ENCODE data around the gene HMGCL. TPM values are rescaled to one million over a fixed set of nuclear protein-coding genes. Genes with fewer than 3 reads are reported as not detected.

HMGCL gene
- 33.7 and 35.8 TPM in 2 replicates for total RNA-seq (ENCODE audit: low replicate concordance)
- long read RNA-seq, transcript HMGCL-203 (9 exons, 1,600 nt) = major isoform, 191 of 216 reads
- long read RNA-seq, partial matches to known transcripts = 5 of 216 reads
- long read RNA-seq, other reads (novel, unspliced or antisense) = 17 of 216 reads

DNA sequence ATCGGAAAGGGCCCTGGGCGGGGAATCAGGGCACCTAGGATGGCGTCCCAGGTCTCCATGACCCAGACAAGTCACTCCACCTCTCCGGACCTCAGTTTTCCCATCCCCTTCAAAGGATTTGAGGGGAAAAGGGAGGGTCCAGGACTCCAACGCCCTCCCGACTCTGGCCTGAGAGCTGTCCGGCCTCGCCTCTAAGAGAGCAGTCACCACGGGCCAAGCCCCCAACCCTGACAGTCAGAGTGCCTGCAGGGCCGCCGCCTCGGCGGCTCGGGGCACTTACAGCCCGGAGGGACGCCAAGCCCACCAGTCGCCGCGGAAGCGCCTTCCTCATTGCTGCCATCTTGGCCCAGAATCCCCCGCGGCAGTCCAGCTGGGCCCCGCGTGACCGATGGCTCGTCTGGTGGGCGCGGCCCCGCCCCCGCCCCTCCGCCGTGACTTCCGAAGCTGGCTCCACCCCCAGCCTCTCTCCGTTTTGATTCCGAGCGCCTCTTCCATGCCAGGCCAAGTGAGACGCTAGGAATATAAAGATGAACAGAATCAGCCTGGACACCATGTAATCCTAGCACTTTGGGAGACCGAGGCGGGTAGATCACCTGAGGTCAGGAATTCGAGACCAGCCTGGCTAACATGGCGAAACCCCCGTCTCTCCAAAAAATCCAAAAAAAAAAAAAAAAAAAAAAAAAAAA, at the start of gene HMGCL:
Gene HMGCL, minus strand, starts transcription at position 354 of the 686 bp plus-strand sequence. Its CDS starts 14 bp downstream, at position 340.
- H3K27ac Mint-ChIP-seq = peak within 1 kb of the TSS; percentile 89
- no peaks in the 10 kb centered on the region for H3K36me3 Mint-ChIP-seq
- peak within 1 kb of the TSS; percentile 96 for H3K4me3 Mint-ChIP-seq
- TF ChIP-seq, protein P1, sequence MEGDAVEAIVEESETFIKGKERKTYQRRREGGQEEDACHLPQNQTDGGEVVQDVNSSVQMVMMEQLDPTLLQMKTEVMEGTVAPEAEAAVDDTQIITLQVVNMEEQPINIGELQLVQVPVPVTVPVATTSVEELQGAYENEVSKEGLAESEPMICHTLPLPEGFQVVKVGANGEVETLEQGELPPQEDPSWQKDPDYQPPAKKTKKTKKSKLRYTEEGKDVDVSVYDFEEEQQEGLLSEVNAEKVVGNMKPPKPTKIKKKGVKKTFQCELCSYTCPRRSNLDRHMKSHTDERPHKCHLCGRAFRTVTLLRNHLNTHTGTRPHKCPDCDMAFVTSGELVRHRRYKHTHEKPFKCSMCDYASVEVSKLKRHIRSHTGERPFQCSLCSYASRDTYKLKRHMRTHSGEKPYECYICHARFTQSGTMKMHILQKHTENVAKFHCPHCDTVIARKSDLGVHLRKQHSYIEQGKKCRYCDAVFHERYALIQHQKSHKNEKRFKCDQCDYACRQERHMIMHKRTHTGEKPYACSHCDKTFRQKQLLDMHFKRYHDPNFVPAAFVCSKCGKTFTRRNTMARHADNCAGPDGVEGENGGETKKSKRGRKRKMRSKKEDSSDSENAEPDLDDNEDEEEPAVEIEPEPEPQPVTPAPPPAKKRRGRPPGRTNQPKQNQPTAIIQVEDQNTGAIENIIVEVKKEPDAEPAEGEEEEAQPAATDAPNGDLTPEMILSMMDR (conservative IDR thresholded peaks at IDR 0.05) = no peak
- no peaks in the 10 kb centered on the region for H3K9me3 Mint-ChIP-seq
- peaks cover 10% of the 10 kb centered on the region for H3K4me1 Mint-ChIP-seq (ENCODE audit: unreplicated experiment)
- H3K27me3 Mint-ChIP-seq = no peaks in the 10 kb centered on the region
- peak; percentile 92 for DNase-seq (ENCODE audit: extremely low spot score, unreplicated experiment)

- no peak overlapping the region for H3K27ac Mint-ChIP-seq
- no peaks in the 10 kb centered on the region for H3K36me3 Mint-ChIP-seq
- no peak overlapping the region for H3K4me3 Mint-ChIP-seq
- peaks cover 18% of the 10 kb centered on the region for H3K27me3 Mint-ChIP-seq
- no peak for DNase-seq (ENCODE audit: extremely low spot score, unreplicated experiment)
- peaks cover 5% of the 10 kb centered on the region for H3K4me1 Mint-ChIP-seq (ENCODE audit: unreplicated experiment)
- no peaks in the 10 kb centered on the region for H3K9me3 Mint-ChIP-seq
- TF ChIP-seq, protein P1 (conservative IDR thresholded peaks at IDR 0.05) = no peak
Observed at GRCh38 chr1:23872421-23872820, 47.2 kb upstream of the HMGCL start.

DNA sequence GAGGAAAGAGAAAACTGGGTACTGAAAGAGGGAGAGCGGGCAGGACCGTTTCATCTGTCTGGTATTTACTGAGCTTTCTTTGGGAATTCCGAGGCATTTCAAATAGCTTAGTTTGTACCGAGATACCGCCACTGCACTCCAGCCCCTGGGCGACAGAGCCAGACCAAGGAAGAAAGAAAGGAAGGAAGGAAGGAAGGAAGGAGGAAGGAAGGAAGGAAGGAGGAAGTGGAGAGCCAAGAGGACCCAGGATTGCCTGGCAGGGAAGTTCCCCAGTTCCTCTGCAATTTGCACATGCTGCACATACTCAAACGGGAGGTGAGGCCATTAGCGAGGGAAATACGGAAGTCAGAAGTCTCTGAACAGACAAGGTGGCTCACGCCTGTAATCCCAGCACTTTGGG, 43.8 kb upstream of the HMGCL start:
- peaks cover 13% of the 10 kb centered on the region for H3K4me1 Mint-ChIP-seq (ENCODE audit: unreplicated experiment)
- no peak for DNase-seq (ENCODE audit: extremely low spot score, unreplicated experiment)
- H3K9me3 Mint-ChIP-seq = no peaks in the 10 kb centered on the region
- TF ChIP-seq, protein P1 (conservative IDR thresholded peaks at IDR 0.05) = no peak
- H3K36me3 Mint-ChIP-seq = peaks cover 4% of the 10 kb centered on the region
- H3K4me3 Mint-ChIP-seq = peak overlapping the region; percentile 58
- H3K27me3 Mint-ChIP-seq = peaks cover 30% of the 10 kb centered on the region
- H3K27ac Mint-ChIP-seq = peak overlapping the region; percentile 49

DNA sequence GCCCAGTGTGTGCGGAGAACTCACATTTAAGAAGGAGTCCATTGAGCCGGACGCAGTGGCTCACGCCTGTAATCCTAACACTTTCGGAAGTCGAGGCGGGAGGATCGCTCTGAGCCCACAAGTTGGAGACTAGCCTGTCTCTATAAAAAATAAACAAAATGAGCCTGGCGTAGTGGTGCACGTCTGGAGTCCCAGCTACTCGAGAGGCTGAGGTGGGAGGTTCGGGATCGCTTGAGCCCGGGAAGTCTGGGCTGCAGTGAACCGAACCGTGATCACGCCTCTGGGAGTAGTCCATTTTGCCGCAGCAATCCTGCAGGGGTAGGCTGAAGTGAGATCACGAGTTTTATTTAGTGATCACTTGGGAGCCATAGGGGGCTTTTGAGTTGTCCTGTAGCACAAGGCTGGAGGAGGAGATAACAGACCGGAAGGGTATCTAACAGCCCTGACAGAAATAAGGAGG, 43.4 kb upstream of the HMGCL start:
- Mint-ChIP-seq H3K27ac (peak overlapping the region; percentile 49), H3K9me3 (no peaks in the 10 kb centered on the region), H3K4me1 (ENCODE audit: unreplicated experiment) (peaks cover 13% of the 10 kb centered on the region), H3K27me3 (peaks cover 30% of the 10 kb centered on the region), H3K36me3 (peaks cover 4% of the 10 kb centered on the region), H3K4me3 (peak overlapping the region; percentile 88)
- no peak for DNase-seq (ENCODE audit: extremely low spot score, unreplicated experiment)
- TF ChIP-seq, protein P1 (conservative IDR thresholded peaks at IDR 0.05) = no peak

DNA sequence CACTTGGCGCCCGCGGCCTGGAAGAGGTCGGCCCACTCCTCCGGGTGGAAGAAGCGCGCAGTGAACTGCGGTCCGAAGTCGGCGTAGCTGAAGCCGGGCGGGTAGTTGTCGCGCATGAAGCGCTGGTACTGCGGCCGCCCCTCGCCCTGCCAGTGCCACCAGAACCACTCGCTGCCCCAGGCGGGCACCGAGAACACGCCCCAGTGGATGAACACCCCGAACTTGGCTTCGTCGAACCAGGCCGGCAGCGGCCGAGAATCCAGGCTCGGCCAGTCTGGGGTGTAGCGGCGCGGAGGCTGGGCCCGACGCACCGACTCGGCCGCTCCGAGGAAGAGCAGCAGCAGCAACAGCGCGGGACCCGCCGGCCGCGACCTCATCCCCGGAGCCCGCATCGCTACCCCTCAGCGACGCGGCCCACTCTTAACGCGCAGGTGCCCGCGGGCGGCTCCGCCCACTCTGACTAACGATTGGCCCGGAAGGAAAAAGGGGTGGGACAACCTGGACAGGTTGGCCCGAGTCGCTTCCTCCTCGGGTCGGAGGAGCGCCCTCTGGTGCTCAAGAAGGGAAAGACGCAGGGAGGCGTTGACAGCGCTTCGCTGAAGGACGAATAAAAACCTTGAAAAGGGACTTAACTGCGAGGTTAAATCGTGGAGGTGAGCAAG, 42.8 kb upstream of the HMGCL start, which contains the start of gene FUCA1:
Gene FUCA1, minus strand, starts transcription at position 396 of the 662 bp plus-strand sequence. Its CDS starts 4 bp downstream, at position 392.
- DNase-seq (ENCODE audit: extremely low spot score, unreplicated experiment) = peak; percentile 93
- Mint-ChIP-seq H3K27ac (peak within 1 kb of the TSS; percentile 59), H3K4me3 (peak within 1 kb of the TSS; percentile 88), H3K36me3 (peaks cover 4% of the 10 kb centered on the region), H3K27me3 (peaks cover 30% of the 10 kb centered on the region), H3K4me1 (ENCODE audit: unreplicated experiment) (peaks cover 13% of the 10 kb centered on the region), H3K9me3 (no peaks in the 10 kb centered on the region)
- TF ChIP-seq, protein P1 (conservative IDR thresholded peaks at IDR 0.05) = peak; percentile 98

Data from type B pancreatic cell (in vitro differentiated cells).